GM21529 (cell line): ENCODE measurements around the gene SSR4.
"Not testable (repeated sequence)": the region's sequence is repeated elsewhere in the genome, so short reads cannot be mapped to it uniquely, and the experiment has no call there.

ENCODE experiments used
- ATAC-seq: cut with Tn5 transposase; IDR thresholded peaks from one replicate; pipeline ENCODE4 v1.9.1; 2021; ENCODE audit not compliant: unreplicated experiment

SSR4 gene

GRCh38 chrX:153794018-153794896 lies at the start of gene SSR4, which contains the start of gene IDH3G:
TSS of gene SSR4 (plus strand) at chrX:153794668. CDS start at chrX:153794688, 20 bp downstream.
TSS of gene IDH3G (minus strand) at chrX:153794375. CDS start at chrX:153794326, 49 bp downstream.
- peak; percentile 94 for ATAC-seq

DNA sequence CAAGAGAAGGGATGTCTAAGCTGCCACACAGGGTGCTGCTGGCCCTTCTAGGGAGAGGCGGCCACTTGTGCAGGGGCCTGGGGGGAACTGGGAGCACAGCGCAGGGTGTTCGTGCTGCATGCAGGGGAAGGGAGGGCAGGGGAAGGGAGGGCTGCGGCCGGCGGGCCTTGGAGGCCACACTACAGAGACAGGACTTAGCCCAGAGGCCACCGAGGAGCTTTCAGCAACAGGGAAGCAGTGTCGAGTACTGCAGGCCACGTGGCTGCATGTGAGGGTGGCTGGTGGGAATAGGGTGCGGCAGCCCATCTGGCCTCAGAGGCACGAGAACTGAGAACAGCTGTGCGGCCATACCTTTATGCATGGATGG lies 49.4 kb upstream of the SSR4 start:
- ATAC-seq, result not testable (repeated sequence)

DNA sequence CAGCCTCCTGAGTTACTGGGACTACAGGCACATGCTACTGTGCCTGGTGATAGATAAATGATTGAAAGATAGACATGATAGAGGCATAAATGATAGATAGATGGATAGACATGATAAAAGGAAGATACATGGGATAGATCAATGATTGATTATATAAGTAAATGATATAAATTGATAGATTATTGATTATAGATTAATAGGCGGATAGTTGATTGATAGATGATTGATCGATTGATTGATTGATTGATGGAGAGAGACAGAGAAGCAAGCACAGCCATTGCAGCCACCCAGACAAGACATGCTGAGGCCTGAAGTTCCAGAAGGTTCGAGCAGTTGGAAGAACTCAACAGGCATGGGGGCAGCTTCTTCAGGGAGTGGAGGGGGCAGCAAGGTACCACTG lies 48.1 kb upstream of the SSR4 start:
- ATAC-seq, result no peak

DNA sequence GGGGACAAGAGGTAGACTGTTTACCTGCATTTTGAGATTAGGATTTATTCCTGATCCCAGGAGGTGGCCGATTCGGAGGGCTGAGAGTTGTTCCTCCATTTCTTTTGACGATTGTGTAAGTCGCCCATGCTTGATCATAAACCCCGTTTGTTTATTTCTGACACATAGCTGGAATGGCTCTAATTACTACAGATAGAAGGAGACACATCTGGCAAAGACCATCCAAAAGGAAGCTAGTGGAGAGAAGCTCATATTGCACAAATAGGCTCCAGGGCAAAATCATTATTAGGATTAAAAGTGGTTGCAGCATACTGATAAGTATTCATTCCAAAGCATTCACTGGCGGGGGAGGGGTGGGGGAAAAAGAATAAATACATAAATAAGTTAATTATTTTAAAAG lies 47.5 kb upstream of the SSR4 start:
- ATAC-seq, result not testable (repeated sequence)

DNA sequence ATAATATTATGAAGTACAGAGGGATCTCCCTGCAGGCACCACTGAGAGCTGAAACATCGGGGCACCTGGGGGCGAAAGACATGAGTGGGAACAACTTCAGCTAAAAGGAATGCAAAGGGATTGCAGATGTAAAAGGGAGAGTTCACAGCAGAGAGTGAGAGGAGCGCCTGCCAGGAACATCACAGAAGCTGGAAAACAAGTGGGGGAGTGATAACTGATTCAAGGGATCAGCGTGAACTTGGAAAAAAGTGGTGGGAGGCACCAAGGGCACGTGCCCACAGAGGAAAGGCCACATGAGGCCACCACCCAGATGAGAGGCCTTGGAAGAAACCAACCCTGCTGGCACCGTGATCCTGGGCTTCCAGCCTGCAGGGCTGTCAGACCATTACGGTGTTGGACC lies 45.5 kb upstream of the SSR4 start:
- ATAC-seq, result not testable (repeated sequence)

DNA sequence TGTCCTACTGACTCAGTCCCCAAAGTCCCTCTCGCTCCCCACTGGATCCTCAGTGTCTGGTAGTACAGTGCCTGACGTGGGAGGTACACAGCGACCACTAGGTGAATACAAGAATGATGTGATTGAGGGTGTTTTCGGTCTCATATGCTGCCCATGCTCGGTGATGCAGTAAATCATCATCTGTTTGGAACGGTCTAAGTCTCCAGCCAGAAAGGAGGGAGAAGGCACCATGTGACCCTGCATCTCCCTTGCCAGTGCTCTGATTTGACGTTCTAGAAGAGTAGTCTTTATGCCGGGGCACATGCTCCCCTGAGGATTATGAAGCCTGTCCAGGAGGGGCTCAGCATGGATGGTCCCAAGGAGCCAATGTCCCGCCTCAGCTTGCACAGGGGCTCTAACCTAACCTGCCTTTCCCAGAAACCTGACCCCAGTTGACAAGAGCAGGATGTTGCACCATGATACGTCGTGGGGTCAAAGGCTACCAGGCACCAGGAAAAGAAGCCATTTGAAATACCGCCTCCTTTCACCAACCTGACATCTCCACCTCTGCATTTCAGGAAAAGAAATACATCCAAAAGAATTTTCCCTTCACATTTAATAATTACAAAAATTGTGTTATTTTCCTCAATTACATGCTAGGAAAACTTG lies 44.2 kb upstream of the SSR4 start:
- no peak for ATAC-seq

DNA sequence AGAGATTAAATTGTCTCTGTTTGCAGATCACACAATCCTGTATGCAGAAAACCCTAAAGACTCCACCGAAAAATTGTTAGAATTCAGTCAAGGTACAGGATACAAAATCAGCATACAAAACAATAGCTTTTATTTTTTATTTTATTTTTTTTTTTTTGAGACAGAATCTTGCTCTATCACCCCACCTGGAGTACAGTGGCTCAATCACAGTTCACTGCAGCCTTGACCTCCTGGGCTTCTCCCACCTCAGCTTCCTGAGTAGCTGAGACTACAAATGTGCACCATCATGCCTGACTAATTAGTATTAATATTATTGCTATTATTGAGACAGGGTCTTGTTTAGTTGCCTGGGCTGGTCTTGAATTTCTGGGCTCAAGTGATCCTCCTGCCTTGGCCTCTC lies 39.3 kb upstream of the SSR4 start:
- no peak for ATAC-seq

- no peak for ATAC-seq
These were observed 32.6 kb upstream of the SSR4 start for GRCh38 chrX:153761863-153762262.

GRCh38 chrX:153762626-153763173 lies 31.8 kb upstream of the SSR4 start:
- no peak for ATAC-seq

GRCh38 chrX:153763298-153763932 lies 31.1 kb upstream of the SSR4 start:
- no peak for ATAC-seq

- peak; percentile 68 for ATAC-seq
These were observed 30.3 kb upstream of the SSR4 start, which contains the start of gene PLXNB3 for GRCh38 chrX:153763989-153764755. TSS of gene PLXNB3 (plus strand) at chrX:153764249. CDS start at chrX:153765536, 1,287 bp downstream.

- ATAC-seq, result no peak
These were observed 29.7 kb upstream of the SSR4 start for GRCh38 chrX:153764786-153765137.

DNA sequence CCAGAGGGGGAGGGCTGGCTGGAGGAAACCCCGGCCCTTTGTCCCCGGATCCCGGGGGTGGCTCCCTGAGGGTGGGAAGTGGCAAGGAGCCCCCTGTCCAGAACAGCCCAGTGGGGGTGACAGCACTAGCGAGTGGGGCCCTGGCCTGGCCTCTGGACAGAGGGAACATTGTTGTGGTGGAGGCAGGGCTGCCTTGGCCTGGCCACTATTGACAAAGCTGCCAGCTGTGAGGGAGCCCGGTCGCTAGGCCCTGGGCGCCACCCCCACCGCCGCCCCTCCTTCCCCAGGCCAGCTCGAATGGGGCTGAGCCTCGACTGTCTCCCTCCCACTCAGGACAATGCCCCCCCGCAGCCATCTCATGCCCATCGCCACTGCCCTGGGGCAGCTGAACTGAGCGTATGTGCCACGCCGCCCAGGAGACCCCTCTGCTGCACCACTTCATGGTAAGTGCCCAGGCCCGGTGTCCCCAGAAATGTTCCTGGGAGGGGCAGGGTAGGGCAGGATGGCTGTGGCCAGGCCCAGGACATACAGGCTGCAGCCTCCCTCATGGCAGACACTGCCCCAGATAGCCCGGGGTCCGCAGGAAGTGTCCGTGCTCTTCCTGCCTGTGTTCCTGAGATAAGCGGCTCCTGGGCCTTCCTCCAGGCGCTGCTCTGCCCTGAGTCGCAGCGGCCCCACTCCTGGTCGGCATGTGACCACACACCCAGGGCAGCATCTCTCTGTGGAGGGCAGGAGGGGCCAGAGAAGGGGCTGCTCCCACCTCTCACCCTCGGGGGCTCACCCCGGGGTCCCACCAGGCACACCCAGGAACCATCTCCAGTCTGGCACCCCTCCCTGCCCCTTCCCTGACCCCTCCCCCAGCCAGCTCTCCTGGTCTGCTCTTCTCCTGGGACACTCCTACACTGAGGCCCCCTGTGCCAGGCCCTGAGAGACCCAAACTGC lies 29.1 kb upstream of the SSR4 start:
- no peak for ATAC-seq

GRCh38 chrX:153766098-153766817 lies 28.2 kb upstream of the SSR4 start:
- no peak for ATAC-seq

DNA sequence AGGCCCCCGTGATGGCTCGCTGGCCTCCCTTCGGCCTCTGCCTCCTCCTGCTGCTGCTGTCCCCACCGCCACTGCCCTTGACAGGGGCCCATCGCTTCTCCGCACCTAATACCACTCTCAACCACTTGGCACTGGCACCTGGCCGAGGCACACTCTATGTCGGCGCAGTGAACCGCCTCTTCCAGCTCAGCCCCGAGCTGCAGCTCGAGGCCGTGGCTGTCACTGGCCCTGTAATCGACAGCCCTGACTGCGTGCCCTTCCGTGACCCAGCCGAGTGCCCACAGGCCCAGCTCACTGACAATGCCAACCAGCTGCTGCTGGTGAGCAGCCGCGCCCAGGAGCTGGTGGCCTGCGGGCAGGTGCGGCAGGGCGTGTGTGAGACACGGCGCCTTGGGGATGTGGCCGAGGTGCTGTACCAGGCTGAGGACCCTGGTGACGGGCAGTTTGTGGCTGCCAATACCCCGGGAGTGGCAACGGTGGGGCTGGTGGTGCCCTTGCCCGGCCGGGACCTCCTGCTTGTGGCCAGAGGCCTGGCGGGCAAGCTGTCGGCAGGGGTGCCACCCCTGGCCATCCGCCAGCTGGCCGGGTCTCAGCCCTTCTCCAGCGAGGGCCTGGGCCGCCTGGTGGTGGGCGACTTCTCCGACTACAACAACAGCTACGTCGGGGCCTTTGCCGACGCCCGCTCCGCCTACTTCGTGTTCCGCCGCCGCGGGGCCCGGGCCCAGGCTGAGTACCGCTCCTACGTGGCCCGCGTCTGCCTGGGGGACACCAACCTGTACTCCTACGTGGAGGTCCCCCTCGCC lies 27.4 kb upstream of the SSR4 start:
- no peak for ATAC-seq

GRCh38 chrX:153767674-153768055 lies 26.8 kb upstream of the SSR4 start:
- ATAC-seq, result no peak

DNA sequence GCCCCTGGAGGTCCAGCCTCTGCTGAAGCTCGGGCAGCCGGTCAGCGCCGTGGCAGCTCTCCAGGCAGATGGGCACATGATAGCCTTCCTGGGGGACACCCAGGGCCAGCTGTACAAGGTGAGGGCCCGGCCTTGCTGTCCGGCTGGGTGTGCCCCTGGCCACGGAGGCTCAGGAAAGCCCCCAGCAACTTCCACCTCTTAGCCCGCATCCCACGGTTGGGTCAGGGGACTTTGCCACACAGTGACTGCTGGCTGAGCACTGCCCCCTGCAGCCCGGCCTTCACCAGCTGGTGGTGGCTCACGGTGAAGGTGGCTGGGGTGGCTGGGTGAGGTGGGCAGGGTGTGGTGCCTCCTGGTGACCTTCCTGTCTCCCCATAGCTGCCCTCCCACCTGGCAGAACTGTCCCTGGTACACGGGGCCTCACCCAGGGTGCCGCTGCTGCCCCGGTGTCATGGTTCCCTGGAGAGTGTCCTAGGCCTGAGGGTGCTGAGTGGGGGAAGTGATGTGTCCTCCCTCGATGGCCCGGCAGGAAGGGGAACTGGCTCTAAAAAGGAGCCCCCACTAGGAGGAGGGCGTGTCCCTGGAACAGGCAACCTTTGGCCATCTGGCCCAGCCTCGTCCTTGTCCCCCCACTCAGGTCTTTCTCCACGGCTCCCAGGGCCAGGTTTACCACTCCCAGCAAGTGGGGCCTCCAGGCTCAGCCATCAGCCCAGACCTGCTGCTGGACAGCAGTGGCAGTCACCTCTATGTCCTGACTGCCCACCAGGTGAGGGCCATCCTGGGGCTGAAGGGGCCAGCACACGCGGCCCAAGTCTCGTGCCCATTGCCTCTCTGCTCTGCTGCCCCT lies 25.9 kb upstream of the SSR4 start:
- no peak for ATAC-seq
